ENCODE results near the gene TECR. TPM values are rescaled to one million over a fixed set of nuclear protein-coding genes. Genes with fewer than 3 reads are reported as not detected.
A peak's percentile ranks its signal among the peaks of the same experiment; 100 is the strongest.

The TECR gene
- total and polyA plus RNA-seq, 2 of the 13 experiments (the other 11 are each of a cell fraction or from before 2014, with no cell fraction given), result 54.9 to 121 TPM

GRCh38 chr19:14497228-14497921 lies 32.0 kb upstream of the TECR start (continued):
- TF ChIP-seq ZNF660 (CRISPR knock-in tag; IDR thresholded peaks at IDR 0.05; ENCODE audit: borderline replicate concordance, low read depth) (no peak), JDP2 (CRISPR knock-in tag; IDR thresholded peaks at IDR 0.05; ENCODE audit: borderline replicate concordance) (no peak), ZNF138 (CRISPR knock-in tag; IDR thresholded peaks at IDR 0.05; ENCODE audit: low read depth) (no peak), PRMT3 (CRISPR knock-in tag; IDR thresholded peaks at IDR 0.05; ENCODE audit: borderline replicate concordance, low read depth) (no peak), MXD3 (CRISPR knock-in tag; IDR thresholded peaks at IDR 0.05) (peak; percentile 6; the same call in 1 of the 2 replicates), TBL1XR1 (IDR thresholded peaks at IDR 0.05; ENCODE audit: borderline replicate concordance, low read length, partially characterized antibody) (no peak), ZNF563 (CRISPR knock-in tag; IDR thresholded peaks at IDR 0.05) (no peak), ZNF605 (CRISPR knock-in tag; IDR thresholded peaks at IDR 0.05) (no peak), ZNF143 (CRISPR knock-in tag; IDR thresholded peaks at IDR 0.05) (peak; percentile 81), GABPA (IDR thresholded peaks at IDR 0.05; ENCODE audit: low read depth, low read length) (no peak), GABPA (CRISPR knock-in tag; IDR thresholded peaks at IDR 0.05; ENCODE audit: low read depth) (peak; percentile 21; the same call in 1 of the 2 replicates), GTF3A (CRISPR knock-in tag; conservative IDR thresholded peaks at IDR 0.05) (no peak), LBX2 (CRISPR knock-in tag; IDR thresholded peaks at IDR 0.05; ENCODE audit: borderline replicate concordance) (no peak), GMEB2 (CRISPR knock-in tag; IDR thresholded peaks at IDR 0.05; ENCODE audit: low read depth) (no peak), TFAP4 (IDR thresholded peaks at IDR 0.05; ENCODE audit: borderline replicate concordance, low read depth) (peak; percentile 19; the same call in 1 of the 2 replicates), ZNF740 (CRISPR knock-in tag; IDR thresholded peaks at IDR 0.05) (no peak), ARNTL (CRISPR knock-in tag; IDR thresholded peaks at IDR 0.05) (no peak), NFKB2 (CRISPR knock-in tag; IDR thresholded peaks at IDR 0.05; ENCODE audit: borderline replicate concordance) (peak; percentile 61), SYNCRIP (IDR thresholded peaks at IDR 0.05; ENCODE audit: insufficient read depth, low read depth, low read length) (no peak), ZNF615 (CRISPR knock-in tag; IDR thresholded peaks at IDR 0.05; ENCODE audit: borderline replicate concordance) (no peak), PRDM10 (CRISPR knock-in tag; IDR thresholded peaks at IDR 0.05; ENCODE audit: low read depth) (peak; percentile 70; the same call in 1 of the 2 replicates), SRY (CRISPR knock-in tag; IDR thresholded peaks at IDR 0.05) (peak; percentile 61; the same call in 1 of the 2 replicates), SMYD3 (CRISPR knock-in tag; IDR thresholded peaks at IDR 0.05) (no peak)
